Neuron (in vitro differentiated cells): ENCODE results near the gene MILR1.
"Not testable (repeated sequence)": the region's sequence is repeated elsewhere in the genome, so short reads cannot be mapped to it uniquely, and the experiment has no call there.

ENCODE experiments used
- H2AFZ ChIP-seq: one replicate; pipeline ENCODE4 v1.6.1; 2013; ENCODE audit warnings: low read depth, mild to moderate bottlenecking, inconsistent platforms, low read length, moderate library complexity
- H3K27me3 ChIP-seq: one replicate; pipeline ENCODE4 v1.6.1; 2013; ENCODE audit warnings: low read length; ENCODE audit not compliant: insufficient read depth
- H3K36me3 ChIP-seq: one replicate; pipeline ENCODE4 v1.6.1; 2013; ENCODE audit warnings: low read length; ENCODE audit not compliant: insufficient read depth
- H3K4me1 ChIP-seq: one replicate; pipeline ENCODE4 v1.6.1; 2013; ENCODE audit warnings: low read length; ENCODE audit not compliant: insufficient read depth
- H3K4me3 ChIP-seq: 2 replicates; pipeline ENCODE4 v1.5.1; 2013; ENCODE audit warnings: mild to moderate bottlenecking, low read length, moderate library complexity
- H3K9me3 ChIP-seq: one replicate; pipeline ENCODE4 v1.6.1; 2013; ENCODE audit warnings: low read length

Gene MILR1

GRCh38 chr17:64495300-64495699 is 46.4 kb downstream of the MILR1 start:
- H3K27me3 ChIP-seq, H2AFZ ChIP-seq, H3K4me3 ChIP-seq, H3K9me3 ChIP-seq: not testable (repeated sequence)
- H3K4me1 ChIP-seq, result peaks cover 43% of the 10 kb centered on the region
- H3K36me3 ChIP-seq, result peaks cover 58% of the 10 kb centered on the region

- no peaks in the 10 kb centered on the region for H3K9me3 ChIP-seq
- peaks cover 58% of the 10 kb centered on the region for H3K36me3 ChIP-seq
- H2AFZ ChIP-seq, result peak overlapping the region; percentile 30
- peak overlapping the region; percentile 77 for H3K4me3 ChIP-seq
- peaks cover 54% of the 10 kb centered on the region for H3K4me1 ChIP-seq
- H3K27me3 ChIP-seq, result no peaks in the 10 kb centered on the region
Measured at GRCh38 chr17:64496348-64496785, 47.5 kb downstream of the MILR1 start.

DNA sequence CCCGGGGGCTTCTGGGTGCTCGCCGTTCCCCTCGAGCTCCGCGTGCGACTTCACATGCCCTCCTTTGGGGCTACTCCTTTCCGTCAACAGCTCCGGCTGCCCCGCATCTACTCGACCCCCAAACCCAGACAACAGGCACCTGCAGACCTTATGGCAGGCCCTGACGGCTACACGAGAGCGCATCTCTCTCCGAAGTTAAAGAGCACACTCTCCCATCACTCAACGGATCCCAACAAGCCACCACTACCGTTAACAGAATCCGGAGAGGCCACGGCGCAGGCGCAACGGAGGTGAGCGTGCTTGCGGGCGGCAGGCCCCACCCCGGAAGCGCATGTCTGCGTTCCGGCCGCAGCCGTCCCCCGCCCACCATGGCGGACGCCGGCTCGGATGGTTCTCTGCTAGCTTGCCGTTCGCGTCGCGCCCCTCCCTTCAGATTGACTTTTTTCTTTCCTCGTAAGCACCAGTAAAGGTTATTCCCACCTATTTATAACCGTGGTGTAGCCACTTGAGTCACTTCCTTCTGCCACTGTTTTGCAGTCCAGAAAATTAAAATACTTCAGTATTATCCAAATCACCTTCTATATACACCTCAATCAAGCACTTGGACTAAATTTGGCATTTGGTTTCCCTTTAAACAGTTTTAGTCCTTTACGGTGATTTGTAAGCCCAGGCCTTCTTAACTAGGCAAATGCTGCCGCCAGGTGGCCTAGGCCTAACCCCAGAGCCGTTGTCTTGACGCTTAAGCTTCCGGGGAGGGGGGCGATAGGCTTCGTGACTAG is 48.1 kb downstream of the MILR1 start, which contains the start of gene POLG2:
TSS of gene POLG2 (minus strand) at position 269 of the 779 bp plus-strand sequence. CDS start at position 183, 86 bp downstream.
- H3K9me3 ChIP-seq, result no peaks in the 10 kb centered on the region
- H3K36me3 ChIP-seq, result peaks cover 59% of the 10 kb centered on the region

DNA sequence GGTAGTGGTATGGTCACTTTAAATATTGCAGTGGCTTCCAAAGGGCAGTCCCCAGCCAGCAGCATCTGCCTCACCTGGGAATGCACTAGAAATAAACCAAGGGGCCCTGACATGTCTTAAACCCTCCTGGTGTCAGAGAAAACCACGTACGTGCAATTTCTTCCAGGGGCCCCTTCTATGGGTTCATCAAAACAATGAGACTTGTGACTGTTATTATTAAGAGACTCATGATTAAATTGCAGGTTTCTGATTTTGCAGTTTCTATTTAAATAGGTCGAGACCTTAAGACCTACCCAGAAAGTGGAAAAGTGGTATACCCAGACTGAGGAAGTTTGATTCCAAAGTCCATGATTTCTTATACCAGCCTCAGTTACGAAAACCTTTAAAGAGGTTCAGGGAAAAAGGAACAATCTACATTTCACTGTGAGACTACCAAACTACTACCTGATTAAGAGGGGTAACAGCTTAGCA is 48.7 kb downstream of the MILR1 start:
- Histone ChIP-seq H3K9me3 (no peaks in the 10 kb centered on the region), H3K4me1 (peaks cover 63% of the 10 kb centered on the region), H3K4me3 (peak overlapping the region; percentile 77), H3K27me3 (no peaks in the 10 kb centered on the region), H3K36me3 (peaks cover 60% of the 10 kb centered on the region), H2AFZ (no peak overlapping the region)

More for the DNA sequence above, 48.1 kb downstream of the MILR1 start, which contains the start of gene POLG2:
- Histone ChIP-seq H3K4me3 (peak within 1 kb of the TSS; percentile 77), H2AFZ (peak within 1 kb of the TSS; percentile 30), H3K4me1 (peaks cover 58% of the 10 kb centered on the region), H3K27me3 (no peaks in the 10 kb centered on the region)

GRCh38 chr17:64498308-64499203 is 49.6 kb downstream of the MILR1 start:
- Histone ChIP-seq H2AFZ (no peak overlapping the region), H3K4me1 (peaks cover 72% of the 10 kb centered on the region), H3K27me3 (no peaks in the 10 kb centered on the region), H3K4me3 (no peak overlapping the region), H3K9me3 (no peaks in the 10 kb centered on the region), H3K36me3 (peaks cover 62% of the 10 kb centered on the region)

DNA sequence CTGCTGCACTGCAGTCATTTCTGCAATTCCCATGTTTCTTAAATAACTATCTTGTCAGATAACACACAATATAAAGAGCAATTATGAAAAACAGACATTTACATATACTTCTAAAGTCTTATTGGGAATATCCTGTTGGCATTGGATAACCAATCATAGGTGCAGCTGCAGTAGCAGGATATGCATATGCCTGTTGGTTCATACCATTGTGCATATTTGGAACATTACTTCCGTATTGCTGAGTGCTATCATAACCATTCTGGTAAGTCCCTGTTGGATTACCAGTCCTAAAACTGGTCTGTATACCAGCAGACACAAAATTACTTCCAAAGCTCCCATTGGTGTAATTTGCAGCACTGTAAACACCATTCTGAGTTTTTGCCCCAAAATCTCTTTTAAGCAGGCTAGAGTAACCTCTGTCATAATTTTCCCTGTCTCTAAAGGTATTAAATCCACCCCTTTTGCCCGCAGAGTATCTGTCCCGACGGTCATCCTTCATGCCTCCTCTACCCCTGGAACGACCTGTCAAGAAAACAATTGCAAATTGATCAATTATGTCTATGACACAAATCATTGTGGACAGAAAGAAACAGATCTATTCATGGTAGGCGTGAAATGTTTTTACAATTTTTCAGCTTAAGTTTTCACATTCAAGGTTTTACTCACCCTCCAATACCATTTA is 51.0 kb downstream of the MILR1 start:
- no peaks in the 10 kb centered on the region for H3K9me3 ChIP-seq
- H3K27me3 ChIP-seq, result no peaks in the 10 kb centered on the region
- H3K4me3 ChIP-seq, result no peak overlapping the region
- H3K4me1 ChIP-seq, result peaks cover 78% of the 10 kb centered on the region
- H2AFZ ChIP-seq, result no peak overlapping the region
- peaks cover 72% of the 10 kb centered on the region for H3K36me3 ChIP-seq

- Histone ChIP-seq H3K4me3 (no peak overlapping the region), H3K4me1 (peaks cover 78% of the 10 kb centered on the region), H3K9me3 (no peaks in the 10 kb centered on the region), H3K36me3 (peaks cover 74% of the 10 kb centered on the region), H3K27me3 (no peaks in the 10 kb centered on the region), H2AFZ (no peak overlapping the region)
Measured at GRCh38 chr17:64500487-64500859, 51.6 kb downstream of the MILR1 start.

DNA sequence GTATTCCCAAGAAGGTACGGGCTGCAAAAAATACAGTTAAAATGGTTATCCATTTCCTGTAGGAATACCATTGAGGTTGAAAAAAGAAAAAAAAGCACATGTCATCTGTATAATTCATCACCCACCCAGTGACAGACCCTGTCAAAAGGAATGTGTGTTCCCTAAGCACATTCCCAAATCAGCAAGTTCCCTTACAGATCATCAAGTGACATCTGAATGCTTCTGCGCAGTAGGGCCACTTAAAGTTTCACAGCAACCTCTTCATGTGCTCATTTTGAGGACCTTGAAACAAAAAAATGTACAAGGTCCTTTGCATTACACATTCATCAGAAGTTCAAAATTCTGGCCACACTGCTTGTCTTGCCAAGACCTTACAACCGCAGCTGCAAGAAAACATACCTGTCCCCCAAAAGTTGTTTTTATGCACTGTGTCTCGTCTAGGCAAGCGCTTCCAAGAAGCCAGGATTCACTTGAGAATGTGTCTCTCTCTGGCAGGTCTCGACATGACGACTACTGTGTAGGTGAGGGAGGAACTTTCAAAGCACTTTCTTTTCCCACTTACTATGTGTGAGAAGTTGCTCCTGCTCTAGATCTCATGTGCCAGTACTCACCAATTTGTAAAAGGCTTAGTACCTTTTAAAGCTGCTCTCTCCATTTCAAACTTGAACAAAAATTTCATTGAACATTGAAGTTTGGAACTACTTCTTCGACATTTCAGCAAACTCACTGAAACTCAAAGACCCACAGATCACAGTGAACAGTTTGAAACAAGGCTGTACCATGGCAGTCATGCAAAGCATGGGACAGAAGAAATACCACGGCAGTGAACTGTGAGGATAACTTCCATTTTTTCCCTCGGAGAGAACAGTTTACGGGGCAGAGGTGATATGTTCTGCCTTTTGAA is 52.2 kb downstream of the MILR1 start:
- H3K9me3 ChIP-seq, result no peaks in the 10 kb centered on the region
- no peak overlapping the region for H2AFZ ChIP-seq
- H3K27me3 ChIP-seq, result no peaks in the 10 kb centered on the region
- no peak overlapping the region for H3K4me3 ChIP-seq
- H3K36me3 ChIP-seq, result peaks cover 74% of the 10 kb centered on the region
- peaks cover 74% of the 10 kb centered on the region for H3K4me1 ChIP-seq

DNA sequence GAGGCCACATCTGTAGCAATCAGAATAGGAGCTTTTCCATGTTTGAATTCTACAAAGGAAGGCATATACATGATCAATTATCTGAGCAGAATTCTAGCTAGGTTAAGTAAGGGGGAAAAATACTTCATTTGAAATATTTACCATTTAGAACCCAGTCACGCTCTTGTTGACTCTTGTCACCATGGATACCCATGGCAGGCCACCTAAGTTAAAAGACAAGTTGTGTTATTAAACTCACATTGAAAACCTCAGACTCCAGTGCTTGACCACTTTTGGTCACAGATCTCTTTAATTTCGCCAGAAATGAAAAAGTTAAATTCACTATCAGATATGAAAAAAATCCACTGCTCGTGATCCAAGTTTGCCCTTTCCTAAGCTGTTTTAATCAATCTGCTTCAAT is 53.1 kb downstream of the MILR1 start:
- Histone ChIP-seq H3K4me1 (peaks cover 70% of the 10 kb centered on the region), H3K36me3 (peaks cover 74% of the 10 kb centered on the region), H3K9me3 (no peaks in the 10 kb centered on the region), H3K27me3 (no peaks in the 10 kb centered on the region), H3K4me3 (no peak overlapping the region), H2AFZ (no peak overlapping the region)

GRCh38 chr17:64502809-64503208 is 53.9 kb downstream of the MILR1 start:
- Histone ChIP-seq H2AFZ (no peak overlapping the region), H3K36me3 (peaks cover 73% of the 10 kb centered on the region), H3K9me3 (no peaks in the 10 kb centered on the region), H3K4me3 (no peak overlapping the region), H3K4me1 (peaks cover 64% of the 10 kb centered on the region), H3K27me3 (no peaks in the 10 kb centered on the region)

DNA sequence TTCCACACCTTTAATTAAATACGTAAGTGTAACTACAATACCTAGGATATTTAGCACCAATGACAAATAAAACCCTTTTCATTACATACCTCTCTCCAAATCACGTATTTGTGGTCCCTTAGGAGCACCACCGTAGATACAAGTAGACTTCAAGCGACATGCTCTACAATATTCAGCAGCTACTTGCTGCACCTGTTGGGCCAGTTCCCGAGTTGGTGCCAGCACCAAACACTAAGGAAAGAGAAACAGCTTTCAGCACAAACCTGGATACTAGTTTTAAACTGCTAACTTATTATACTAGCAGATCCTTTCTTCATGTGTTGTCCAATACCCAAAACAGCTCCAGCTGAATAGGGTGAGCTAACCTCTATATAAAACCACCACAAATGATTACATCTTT is 54.4 kb downstream of the MILR1 start:
- Histone ChIP-seq H3K36me3 (peaks cover 68% of the 10 kb centered on the region), H3K4me3 (no peak overlapping the region), H3K4me1 (peaks cover 61% of the 10 kb centered on the region), H3K9me3 (no peaks in the 10 kb centered on the region), H2AFZ (no peak overlapping the region), H3K27me3 (no peaks in the 10 kb centered on the region)
